Measurements from ENCODE around the gene GET3.

DNA sequence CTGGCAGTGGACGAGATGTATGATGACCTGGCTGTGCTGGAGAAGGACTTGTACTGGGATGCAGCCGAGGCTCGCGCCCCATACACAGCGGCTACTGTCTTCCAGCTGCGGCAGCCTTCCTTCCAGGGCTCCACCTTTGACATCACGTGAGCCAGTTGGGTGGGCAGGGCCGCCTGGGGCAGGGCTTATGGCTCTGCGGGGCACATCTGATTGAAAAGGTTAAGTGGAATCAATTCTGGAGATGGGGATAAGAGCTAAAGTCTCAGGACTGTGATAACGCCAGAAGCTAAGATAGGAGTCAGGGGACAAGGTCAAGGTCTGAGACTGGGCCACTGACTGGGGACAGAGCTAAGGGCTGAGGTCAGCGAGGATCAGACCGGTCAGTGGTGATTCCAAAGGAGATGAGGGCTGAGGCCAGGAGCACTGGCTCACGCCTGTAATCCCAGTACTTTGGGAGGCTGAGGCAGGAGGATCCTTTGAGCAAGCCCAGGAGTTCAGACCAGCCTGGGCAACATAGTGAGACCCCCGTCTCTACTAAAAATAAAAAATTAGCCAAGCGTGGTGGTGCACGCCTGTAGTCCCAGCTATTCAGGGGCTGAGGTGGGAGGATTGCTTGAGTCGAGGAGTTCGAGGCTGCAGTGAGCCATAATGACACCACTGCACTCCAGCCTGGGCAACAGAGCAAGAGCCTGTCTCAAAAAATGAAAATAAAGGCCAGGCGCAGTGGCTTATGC lies 19.0 kb downstream of the GET3 start:
- TF ChIP-seq POLR2AphosphoS5 (IDR thresholded peaks at IDR 0.05) (no peak), POLR2A (IDR thresholded peaks at IDR 0.05) (no peak)
